ENCODE results near the gene CHD2. TPM values are rescaled to one million over a fixed set of nuclear protein-coding genes. Genes with fewer than 3 reads are reported as not detected.
A peak's percentile ranks its signal among the peaks of the same experiment; 100 is the strongest.

Gene CHD2
- total and polyA plus RNA-seq, 3 experiments from 2014 or later = 80.3 to 109 (median 99.0) TPM

- H3K4me1 ChIP-seq (ENCODE audit: insufficient read depth, low read length) = peaks cover 10% of the 10 kb centered on the region
- H3K4me3 Mint-ChIP-seq = no peak overlapping the region
- no peak overlapping the region for H3K4me3 ChIP-seq (ENCODE audit: low read length)
- DNase-seq = no peak
- peaks cover 23 to 36% (median 34%) of the 10 kb centered on the region in 3 donors for H3K4me1 Mint-ChIP-seq
- H3K36me3 Mint-ChIP-seq = peaks cover 49 to 95% (median 50%) of the 10 kb centered on the region in 3 donors
- H3K9me3 Mint-ChIP-seq = peaks cover 10 to 25% (median 15%) of the 10 kb centered on the region in 5 donors
- POLR2A ChIA-PET = interaction anchor here (0.5 kb wide), 1 partner anchor 21 kb away, joined by 5 read pairs; no protein-coding TSS in a partner anchor
- no peaks in the 10 kb centered on the region for H3K27me3 ChIP-seq (ENCODE audit: insufficient read depth, low read length, poor library complexity, severe bottlenecking)
- no peak overlapping the region for H3K27ac ChIP-seq (ENCODE audit: low read depth, low read length)
- no peaks in the 10 kb centered on the region for H3K27me3 Mint-ChIP-seq
- CTCF ChIA-PET = interaction anchor here (0.7 to 1.6 kb wide), 4 partner anchors 8 to 157 kb away, joined by 3 to 5 read pairs (median 4); no protein-coding TSS in a partner anchor
- no peak overlapping the region for H3K27ac Mint-ChIP-seq
- H3K36me3 ChIP-seq (ENCODE audit: insufficient read depth, low read length) = peaks cover 80% of the 10 kb centered on the region
- H3K9me3 ChIP-seq (ENCODE audit: low read length) = peaks cover 13% of the 10 kb centered on the region
Observed at GRCh38 chr15:92954002-92954401, 53.9 kb downstream of the CHD2 start.

GRCh38 chr15:92954578-92954977 is 54.5 kb downstream of the CHD2 start:
- DNase-seq = no peak
- Histone ChIP-seq H3K27ac (ENCODE audit: low read depth, low read length) (no peak overlapping the region), H3K36me3 (ENCODE audit: insufficient read depth, low read length) (peaks cover 76% of the 10 kb centered on the region), H3K4me3 (ENCODE audit: low read length) (no peak overlapping the region), H3K27me3 (ENCODE audit: insufficient read depth, low read length, poor library complexity, severe bottlenecking) (no peaks in the 10 kb centered on the region), H3K4me1 (ENCODE audit: insufficient read depth, low read length) (peaks cover 10% of the 10 kb centered on the region), H3K9me3 (ENCODE audit: low read length) (peaks cover 7% of the 10 kb centered on the region)
- ChIA-PET POLR2A (interaction anchor here (0.5 kb wide), 1 partner anchor 21 kb away, joined by 5 read pairs; no protein-coding TSS in a partner anchor), CTCF (interaction anchor here (0.7 to 1.6 kb wide), 3 partner anchors 9 to 19 kb away, joined by 3 to 5 read pairs (median 4); no protein-coding TSS in a partner anchor)
- peaks cover 44 to 94% (median 46%) of the 10 kb centered on the region in 3 donors for H3K36me3 Mint-ChIP-seq
- peaks cover 5 to 19% (median 10%) of the 10 kb centered on the region in 5 donors for H3K9me3 Mint-ChIP-seq
- H3K27me3 Mint-ChIP-seq = no peaks in the 10 kb centered on the region
- no peak overlapping the region for H3K4me3 Mint-ChIP-seq
- peak overlapping the region in 2 of 8 donors; percentile 21 to 32 for H3K27ac Mint-ChIP-seq
- peaks cover 26 to 39% (median 39%) of the 10 kb centered on the region in 3 donors for H3K4me1 Mint-ChIP-seq

- peaks cover 10% of the 10 kb centered on the region for H3K4me1 ChIP-seq (ENCODE audit: insufficient read depth, low read length)
- no peaks in the 10 kb centered on the region for H3K27me3 Mint-ChIP-seq
- no peak overlapping the region for H3K4me3 ChIP-seq (ENCODE audit: low read length)
- H3K27ac ChIP-seq (ENCODE audit: low read depth, low read length) = no peak overlapping the region
- H3K9me3 ChIP-seq (ENCODE audit: low read length) = no peaks in the 10 kb centered on the region
- DNase-seq = no peak
- peak overlapping the region in 4 of 8 donors; percentile 1 to 69 (median 16) for H3K27ac Mint-ChIP-seq
- no peaks in the 10 kb centered on the region for H3K27me3 ChIP-seq (ENCODE audit: insufficient read depth, low read length, poor library complexity, severe bottlenecking)
- H3K36me3 Mint-ChIP-seq = peaks cover 32 to 91% (median 40%) of the 10 kb centered on the region in 3 donors
- no peak overlapping the region for H3K4me3 Mint-ChIP-seq
- H3K36me3 ChIP-seq (ENCODE audit: insufficient read depth, low read length) = peaks cover 70% of the 10 kb centered on the region
- H3K9me3 Mint-ChIP-seq = peaks cover 0 to 10% (median 3%) of the 10 kb centered on the region in 5 donors
- ChIA-PET POLR2A (no interaction called here), CTCF (interaction anchor here (1.0 to 1.4 kb wide), 2 partner anchors 38 to 159 kb away, joined by 3 to 4 read pairs; no protein-coding TSS in a partner anchor)
- peaks cover 30 to 45% (median 45%) of the 10 kb centered on the region in 3 donors for H3K4me1 Mint-ChIP-seq
Observed at GRCh38 chr15:92955706-92956105, 55.6 kb downstream of the CHD2 start.

GRCh38 chr15:92958105-92958504 is 58.0 kb downstream of the CHD2 start:
- H3K9me3 ChIP-seq (ENCODE audit: low read length) = no peaks in the 10 kb centered on the region
- H3K4me1 ChIP-seq (ENCODE audit: insufficient read depth, low read length) = peaks cover 10% of the 10 kb centered on the region
- H3K4me3 Mint-ChIP-seq = peak overlapping the region in 5 of 7 donors; percentile 17 to 48 (median 24)
- CTCF ChIA-PET = no interaction called here
- H3K27ac Mint-ChIP-seq = peak overlapping the region; percentile 44 to 92 (median 86)
- peaks cover 46 to 64% (median 62%) of the 10 kb centered on the region in 3 donors for H3K4me1 Mint-ChIP-seq
- H3K9me3 Mint-ChIP-seq = no peaks in the 10 kb centered on the region
- POLR2A ChIA-PET = no interaction called here
- peaks cover 30 to 91% (median 39%) of the 10 kb centered on the region in 3 donors for H3K36me3 Mint-ChIP-seq
- no peak overlapping the region for H3K4me3 ChIP-seq (ENCODE audit: low read length)
- H3K27ac ChIP-seq (ENCODE audit: low read depth, low read length) = no peak overlapping the region
- no peaks in the 10 kb centered on the region for H3K27me3 ChIP-seq (ENCODE audit: insufficient read depth, low read length, poor library complexity, severe bottlenecking)
- peaks cover 63% of the 10 kb centered on the region for H3K36me3 ChIP-seq (ENCODE audit: insufficient read depth, low read length)
- peak; percentile 6 to 56 (median 26) for DNase-seq
- H3K27me3 Mint-ChIP-seq = no peaks in the 10 kb centered on the region

GRCh38 chr15:92959219-92959618 is 59.1 kb downstream of the CHD2 start:
- peaks cover 63% of the 10 kb centered on the region for H3K36me3 ChIP-seq (ENCODE audit: insufficient read depth, low read length)
- Mint-ChIP-seq H3K4me3 (no peak overlapping the region), H3K27me3 (no peaks in the 10 kb centered on the region), H3K36me3 (peaks cover 32 to 92% (median 43%) of the 10 kb centered on the region in 3 donors), H3K27ac (peak overlapping the region in 6 of 8 donors; percentile 23 to 74 (median 54)), H3K9me3 (no peaks in the 10 kb centered on the region), H3K4me1 (peaks cover 54 to 75% (median 73%) of the 10 kb centered on the region in 3 donors)
- no peaks in the 10 kb centered on the region for H3K27me3 ChIP-seq (ENCODE audit: insufficient read depth, low read length, poor library complexity, severe bottlenecking)
- H3K4me3 ChIP-seq (ENCODE audit: low read length) = no peak overlapping the region
- H3K27ac ChIP-seq (ENCODE audit: low read depth, low read length) = no peak overlapping the region
- ChIA-PET CTCF (no interaction called here), POLR2A (no interaction called here)
- no peak for DNase-seq
- peaks cover 10% of the 10 kb centered on the region for H3K4me1 ChIP-seq (ENCODE audit: insufficient read depth, low read length)
- H3K9me3 ChIP-seq (ENCODE audit: low read length) = no peaks in the 10 kb centered on the region

- no peaks in the 10 kb centered on the region for H3K27me3 Mint-ChIP-seq
- peaks cover 10% of the 10 kb centered on the region for H3K4me1 ChIP-seq (ENCODE audit: insufficient read depth, low read length)
- no peak overlapping the region for H3K4me3 ChIP-seq (ENCODE audit: low read length)
- H3K9me3 ChIP-seq (ENCODE audit: low read length) = no peaks in the 10 kb centered on the region
- peak overlapping the region in 4 of 8 donors; percentile 30 to 70 (median 41) for H3K27ac Mint-ChIP-seq
- H3K36me3 Mint-ChIP-seq = peaks cover 24 to 88% (median 45%) of the 10 kb centered on the region in 3 donors
- H3K4me1 Mint-ChIP-seq = peaks cover 57 to 77% (median 74%) of the 10 kb centered on the region in 3 donors
- no peak for DNase-seq
- H3K36me3 ChIP-seq (ENCODE audit: insufficient read depth, low read length) = peaks cover 53% of the 10 kb centered on the region
- ChIA-PET POLR2A (interaction anchor here (0.7 kb wide), 1 partner anchor 29 kb away, joined by 3 read pairs; no protein-coding TSS in a partner anchor), CTCF (interaction anchor here (1.1 kb wide), 1 partner anchor 67 kb away, joined by 3 read pairs; no protein-coding TSS in a partner anchor)
- H3K27ac ChIP-seq (ENCODE audit: low read depth, low read length) = no peak overlapping the region
- no peaks in the 10 kb centered on the region for H3K27me3 ChIP-seq (ENCODE audit: insufficient read depth, low read length, poor library complexity, severe bottlenecking)
- H3K4me3 Mint-ChIP-seq = no peak overlapping the region
- H3K9me3 Mint-ChIP-seq = no peaks in the 10 kb centered on the region
Observed at GRCh38 chr15:92960996-92961681, 61.0 kb downstream of the CHD2 start.

- H3K4me3 ChIP-seq (ENCODE audit: low read length) = no peak overlapping the region
- Mint-ChIP-seq H3K4me1 (peaks cover 48 to 64% (median 59%) of the 10 kb centered on the region in 3 donors), H3K9me3 (no peaks in the 10 kb centered on the region), H3K27me3 (no peaks in the 10 kb centered on the region), H3K36me3 (peaks cover 27 to 87% (median 37%) of the 10 kb centered on the region in 3 donors), H3K4me3 (no peak overlapping the region), H3K27ac (peak overlapping the region in 5 of 8 donors; percentile 41 to 77 (median 64))
- DNase-seq = no peak
- ChIA-PET CTCF (no interaction called here), POLR2A (interaction anchor here (0.5 kb wide), 1 partner anchor 37 kb away, joined by 3 read pairs; no protein-coding TSS in a partner anchor)
- H3K36me3 ChIP-seq (ENCODE audit: insufficient read depth, low read length) = peaks cover 50% of the 10 kb centered on the region
- H3K27me3 ChIP-seq (ENCODE audit: insufficient read depth, low read length, poor library complexity, severe bottlenecking) = no peaks in the 10 kb centered on the region
- no peak overlapping the region for H3K27ac ChIP-seq (ENCODE audit: low read depth, low read length)
- H3K9me3 ChIP-seq (ENCODE audit: low read length) = no peaks in the 10 kb centered on the region
- H3K4me1 ChIP-seq (ENCODE audit: insufficient read depth, low read length) = peaks cover 1% of the 10 kb centered on the region
Observed at GRCh38 chr15:92962914-92963313, 62.8 kb downstream of the CHD2 start.

- Histone ChIP-seq H3K4me1 (ENCODE audit: insufficient read depth, low read length) (no peaks in the 10 kb centered on the region), H3K27me3 (ENCODE audit: insufficient read depth, low read length, poor library complexity, severe bottlenecking) (no peaks in the 10 kb centered on the region), H3K36me3 (ENCODE audit: insufficient read depth, low read length) (peaks cover 54% of the 10 kb centered on the region), H3K27ac (ENCODE audit: low read depth, low read length) (no peak overlapping the region), H3K9me3 (ENCODE audit: low read length) (no peaks in the 10 kb centered on the region), H3K4me3 (ENCODE audit: low read length) (no peak overlapping the region)
- Mint-ChIP-seq H3K27ac (peak overlapping the region in 7 of 8 donors; percentile 14 to 87 (median 48)), H3K9me3 (no peaks in the 10 kb centered on the region), H3K27me3 (no peaks in the 10 kb centered on the region), H3K4me1 (peaks cover 44 to 62% (median 57%) of the 10 kb centered on the region in 3 donors), H3K36me3 (peaks cover 19 to 88% (median 35%) of the 10 kb centered on the region in 3 donors), H3K4me3 (no peak overlapping the region)
- CTCF ChIA-PET = no interaction called here
- no peak for DNase-seq
- POLR2A ChIA-PET = no interaction called here
Observed at GRCh38 chr15:92963794-92964193, 63.7 kb downstream of the CHD2 start.
